Activated B cell treated with CpG ODN at 0.5 μM for 24 hours (primary cell): Measurements from ENCODE around the gene PYROXD2. TPM values are rescaled to one million over a fixed set of nuclear protein-coding genes. Genes with fewer than 3 reads are reported as not detected.

Source experiments
- ATAC-seq: fragments of 200-7000 bp; cut with Tn5 transposase; one replicate; pipeline ENCODE4 v1.10.0; 2021; ENCODE audit warnings: low read depth, mild to moderate bottlenecking, moderate library complexity
- CTCF ChIA-PET: fragments of 350-600 bp; sonication (Branson Sonifier 250); formaldehyde crosslinking; loops from one replicate; lab custom pipeline; 2021; ENCODE audit warnings: antibody characterized with exemption; lab: Charles Lee
- POLR2A ChIA-PET: fragments of 350-600 bp; sonication (Branson Sonifier 250); formaldehyde crosslinking; loops from one replicate; lab custom pipeline; 2021; ENCODE audit warnings: antibody characterized with exemption; lab: Charles Lee
- DNase-seq: peaks from one replicate; pipeline ENCODE4 v3.0.0; 2022
- H3K27ac Mint-ChIP-seq: one replicate; pipeline ENCODE4 v1.8.0; 2020; ENCODE audit warnings: mixed read lengths
- H3K27me3 Mint-ChIP-seq: one replicate; pipeline ENCODE4 v1.8.0; 2021; ENCODE audit warnings: mixed read lengths
- H3K36me3 Mint-ChIP-seq: one replicate; pipeline ENCODE4 v1.8.0; 2021; ENCODE audit warnings: low read depth, mixed read lengths
- H3K4me1 Mint-ChIP-seq: one replicate; pipeline ENCODE4 v1.8.0; 2021; ENCODE audit warnings: mixed read lengths
- H3K4me3 Mint-ChIP-seq: one replicate; pipeline ENCODE4 v1.8.0; 2020; ENCODE audit warnings: mild to moderate bottlenecking, mixed read lengths
- H3K9me3 Mint-ChIP-seq: one replicate; pipeline ENCODE4 v1.8.0; 2020; ENCODE audit warnings: mixed read lengths
- CTCF ChIP-seq: fragments of 200-600 bp; IDR thresholded peaks from one replicate; pipeline ENCODE4 v1.8.0; 2022; ENCODE audit warnings: antibody characterized with exemption, mild to moderate bottlenecking
- intact Hi-C: fragments of 100-400 bp; cut with micrococcal nuclease; formaldehyde crosslinking; loops from one replicate; pipeline ENCODE4 v1.15.1; 2024
- total RNA-seq: library from RNA; stranded (reverse); gene quantifications from 2 replicates; pipeline ENCODE4 v1.2.3, GENCODE V29; 2022

The PYROXD2 gene
- total RNA-seq, 1 donor from 2014 or later = 11.4 TPM

- DNase-seq = no peak
- POLR2A ChIA-PET = interaction anchor here (0.9 kb wide), 1 partner anchor 9 kb away, joined by 4 read pairs; no protein-coding TSS in a partner anchor
- intact Hi-C loops = no loop called here
- TF ChIP-seq CTCF = no peak
- CTCF ChIA-PET = interaction anchor here (3.0 kb wide), 1 partner anchor 11 kb away, joined by 18 read pairs; no protein-coding TSS in a partner anchor
- Mint-ChIP-seq H3K27ac (no peak overlapping the region), H3K36me3 (peaks cover 95% of the 10 kb centered on the region), H3K27me3 (no peaks in the 10 kb centered on the region), H3K4me1 (peaks cover 8% of the 10 kb centered on the region), H3K4me3 (no peak overlapping the region), H3K9me3 (peaks cover 7% of the 10 kb centered on the region)
- no peak for ATAC-seq
Observed at GRCh38 chr10:98436704-98437103, 21.7 kb upstream of the PYROXD2 start.

GRCh38 chr10:98435178-98435577 lies 20.2 kb upstream of the PYROXD2 start:
- H3K9me3 Mint-ChIP-seq = peaks cover 7% of the 10 kb centered on the region
- POLR2A ChIA-PET = no interaction called here
- H3K4me3 Mint-ChIP-seq = no peak overlapping the region
- intact Hi-C loops = no loop called here
- H3K27ac Mint-ChIP-seq = no peak overlapping the region
- no peak for ATAC-seq
- no peak for DNase-seq
- TF ChIP-seq CTCF = no peak
- H3K27me3 Mint-ChIP-seq = no peaks in the 10 kb centered on the region
- peaks cover 96% of the 10 kb centered on the region for H3K36me3 Mint-ChIP-seq
- CTCF ChIA-PET = interaction anchor here (3.0 kb wide), 1 partner anchor 9 kb away, joined by 18 read pairs; no protein-coding TSS in a partner anchor
- peaks cover 2% of the 10 kb centered on the region for H3K4me1 Mint-ChIP-seq

GRCh38 chr10:98433881-98434732 lies 19.1 kb upstream of the PYROXD2 start:
- H3K4me3 Mint-ChIP-seq = no peak overlapping the region
- peaks cover 96% of the 10 kb centered on the region for H3K36me3 Mint-ChIP-seq
- H3K4me1 Mint-ChIP-seq = no peaks in the 10 kb centered on the region
- ATAC-seq (no peak), DNase-seq (no peak)
- peaks cover 5% of the 10 kb centered on the region for H3K9me3 Mint-ChIP-seq
- ChIA-PET POLR2A (interaction anchor here (0.6 to 1.1 kb wide), 2 partner anchors 8 to 12 kb away, joined by 3 read pairs; partner anchors contain the start of gene HPS1), CTCF (interaction anchor here (1.0 to 3.0 kb wide), 2 partner anchors 8 to 33 kb away, joined by 3 to 18 read pairs; no protein-coding TSS in a partner anchor)
- no peak overlapping the region for H3K27ac Mint-ChIP-seq
- H3K27me3 Mint-ChIP-seq = no peaks in the 10 kb centered on the region
- intact Hi-C loops = no loop called here
- no peak for TF ChIP-seq CTCF

- Mint-ChIP-seq H3K4me1 (no peaks in the 10 kb centered on the region), H3K36me3 (peaks cover 94% of the 10 kb centered on the region)
Observed at GRCh38 chr10:98433371-98433770, 18.4 kb upstream of the PYROXD2 start.

More at GRCh38 chr10:98433371-98433770, 18.4 kb upstream of the PYROXD2 start:
- intact Hi-C loops = no loop called here
- Mint-ChIP-seq H3K27me3 (no peaks in the 10 kb centered on the region), H3K27ac (no peak overlapping the region), H3K9me3 (peaks cover 5% of the 10 kb centered on the region), H3K4me3 (no peak overlapping the region)
- ChIA-PET CTCF (interaction anchor here (1.0 kb wide), 1 partner anchor 34 kb away, joined by 3 read pairs; no protein-coding TSS in a partner anchor), POLR2A (interaction anchor here (1.1 kb wide), 1 partner anchor 9 kb away, joined by 3 read pairs; no protein-coding TSS in a partner anchor)
- no peak for TF ChIP-seq CTCF
- no peak for ATAC-seq
- DNase-seq = no peak
